HepG2 (cell line): ENCODE data around the gene TPRN. TPM values are rescaled to one million over a fixed set of nuclear protein-coding genes. Genes with fewer than 3 reads are reported as not detected.
A peak's percentile ranks its signal among the peaks of the same experiment; 100 is the strongest.

Experiments used
- CBFB ChIP-seq: sonication (generic); formaldehyde crosslinking; IDR thresholded peaks from 2 replicates; pipeline ENCODE4 v1.4.0; 2020; ENCODE audit warnings: missing genetic modification reagents
- DDIT3 ChIP-seq: sonication (generic); formaldehyde crosslinking; IDR thresholded peaks from 2 replicates; pipeline ENCODE4 v1.4.0; 2020; ENCODE audit warnings: mild to moderate bottlenecking, missing genetic modification reagents
- ERF ChIP-seq: IDR thresholded peaks from 2 replicates; pipeline ENCODE4 v1.6.1; 2018; ENCODE audit warnings: missing biosample characterization, missing genetic modification reagents
- GATA4 ChIP-seq: sonication (generic); IDR thresholded peaks from 2 replicates; pipeline ENCODE4 v1.6.1; 2016; ENCODE audit warnings: antibody characterized with exemption, low read depth, borderline replicate concordance
- HMGXB4 ChIP-seq, 2 experiments: sonication (generic) in 1 of 2; formaldehyde crosslinking in 1 of 2; IDR thresholded peaks; 2 replicates each; pipeline versions ENCODE4 v1.4.0 to v1.6.1; 2018 to 2020; ENCODE audit warnings: missing genetic modification reagents in 2 of 2, borderline replicate concordance in 1 of 2, low read depth in 1 of 2, mild to moderate bottlenecking in 1 of 2, missing biosample characterization in 1 of 2
- HOMEZ ChIP-seq: IDR thresholded peaks from 2 replicates; pipeline ENCODE4 v1.6.1; 2016; ENCODE audit warnings: low read depth
- IKZF1 ChIP-seq: fragments of 450-650 bp; IDR thresholded peaks from 2 replicates; pipeline ENCODE4 v1.7.1; 2016
- ISL2 ChIP-seq: sonication (generic); formaldehyde crosslinking; IDR thresholded peaks from 2 replicates; pipeline ENCODE4 v1.5.0; 2020; ENCODE audit warnings: missing genetic modification reagents
- JDP2 ChIP-seq: sonication (generic); formaldehyde crosslinking; IDR thresholded peaks from 2 replicates; pipeline ENCODE4 v1.8.1; 2022; ENCODE audit warnings: missing genetic modification reagents, borderline replicate concordance
- KDM3A ChIP-seq: IDR thresholded peaks from 2 replicates; pipeline ENCODE4 v1.6.1; 2018; ENCODE audit warnings: low read depth, missing compliant biosample characterization
- MZF1 ChIP-seq: sonication (generic); formaldehyde crosslinking; IDR thresholded peaks from 2 replicates; pipeline ENCODE4 v1.8.1; 2023; ENCODE audit warnings: mild to moderate bottlenecking, missing genetic modification reagents, borderline replicate concordance
- PAWR ChIP-seq: sonication (generic); formaldehyde crosslinking; IDR thresholded peaks from 2 replicates; pipeline ENCODE4 v1.4.0; 2020; ENCODE audit warnings: missing genetic modification reagents, mild to moderate bottlenecking, borderline replicate concordance
- POGK ChIP-seq: sonication (generic); formaldehyde crosslinking; conservative IDR thresholded peaks from 2 replicates; pipeline ENCODE4 v1.8.0; 2022; ENCODE audit warnings: mild to moderate bottlenecking, moderate library complexity, missing genetic modification reagents
- SKI ChIP-seq: fragments of 450-650 bp; IDR thresholded peaks from one replicate; pipeline ENCODE4 v1.6.1; 2018; ENCODE audit warnings: mild to moderate bottlenecking; ENCODE audit not compliant: partially characterized antibody
- ZBTB3 ChIP-seq: sonication (generic); formaldehyde crosslinking; IDR thresholded peaks from 2 replicates; pipeline ENCODE4 v1.4.0; 2020; ENCODE audit warnings: low read depth, mild to moderate bottlenecking, moderate library complexity, missing genetic modification reagents, borderline replicate concordance
- ZFP1 ChIP-seq: IDR thresholded peaks from 2 replicates; pipeline ENCODE4 v1.6.1; 2016
- ZNF232 ChIP-seq: sonication (generic); formaldehyde crosslinking; IDR thresholded peaks from 2 replicates; pipeline ENCODE4 v1.4.0; 2020; ENCODE audit warnings: missing genetic modification reagents, borderline replicate concordance
- ZNF331 ChIP-seq: sonication (generic); formaldehyde crosslinking; IDR thresholded peaks from 2 replicates; pipeline ENCODE4 v1.4.0; 2020; ENCODE audit warnings: missing genetic modification reagents
- ZNF343 ChIP-seq: sonication (generic); formaldehyde crosslinking; IDR thresholded peaks from 2 replicates; pipeline ENCODE4 v1.4.0; 2020; ENCODE audit warnings: mild to moderate bottlenecking, missing genetic modification reagents
- ZNF543 ChIP-seq: sonication (generic); formaldehyde crosslinking; IDR thresholded peaks from 2 replicates; pipeline ENCODE4 v1.4.0; 2020; ENCODE audit warnings: mild to moderate bottlenecking, missing genetic modification reagents
- ZNF570 ChIP-seq: sonication (generic); formaldehyde crosslinking; IDR thresholded peaks from 2 replicates; pipeline ENCODE4 v1.4.0; 2020; ENCODE audit warnings: mild to moderate bottlenecking, missing genetic modification reagents, borderline replicate concordance
- ZNF580 ChIP-seq: IDR thresholded peaks from 2 replicates; pipeline ENCODE4 v1.6.1; 2016; ENCODE audit warnings: low read depth, borderline replicate concordance
- ZNF629 ChIP-seq: sonication (generic); formaldehyde crosslinking; conservative IDR thresholded peaks from 2 replicates; pipeline ENCODE4 v1.5.0; 2020; ENCODE audit warnings: missing genetic modification reagents
- ZNF652 ChIP-seq: IDR thresholded peaks from 2 replicates; pipeline ENCODE4 v1.6.1; 2016; ENCODE audit warnings: low read depth, borderline replicate concordance
- ZNF737 ChIP-seq: sonication (generic); formaldehyde crosslinking; IDR thresholded peaks from 2 replicates; pipeline ENCODE4 v1.5.0; 2020; ENCODE audit warnings: missing genetic modification reagents, mild to moderate bottlenecking, borderline replicate concordance
- polyA plus RNA-seq, 8 experiments: library from polyadenylated mRNA; depleted of rRNA in 3 of 8; stranded (reverse) in 7 of 8; unstranded in 1 of 8; fragments of >200 nt; fragmentation: Illumina TruSeq in 4 of 8; extraction: Trizol in 4 of 8; gene quantifications; 2 replicates each; pipeline versions ENCODE4 v1.2.1 to v1.2.3, GENCODE V29; 2011 to 2016; ENCODE audit warnings: low read depth in 4 of 8, missing spikeins in 1 of 8, mixed read lengths in 1 of 8; ENCODE audit not compliant: insufficient read depth in 1 of 8
- total RNA-seq, 5 experiments: library from RNA; depleted of rRNA; stranded (reverse); fragments of >200 nt; fragmentation: Illumina TruSeq; extraction: Trizol; gene quantifications; 2 replicates each; pipeline ENCODE4 v1.2.3, GENCODE V29; 2016; ENCODE audit warnings: low read depth in 1 of 5

The TPRN gene
- total and polyA plus RNA-seq, 2 of the 13 experiments (the other 11 are each of a cell fraction or from before 2014, with no cell fraction given): 10.1 to 19.2 TPM

- TF ChIP-seq SKI (peak; percentile 93), ZBTB3 (CRISPR knock-in tag) (no peak), ZNF580 (CRISPR knock-in tag) (peak; percentile 83; the same call in 1 of the 2 replicates), ISL2 (peak; percentile 77; the same call in 1 of the 2 replicates), GATA4 (peak; percentile 25; the same call in 1 of the 2 replicates), ZNF232 (CRISPR knock-in tag) (no peak; the same call in 1 of the 2 replicates), HOMEZ (CRISPR knock-in tag) (peak; percentile 23; the same call in 1 of the 2 replicates), ZNF652 (CRISPR knock-in tag) (no peak), IKZF1 (no peak), ERF (peak; percentile 87), DDIT3 (CRISPR knock-in tag) (no peak), ZFP1 (no peak), ZNF570 (CRISPR knock-in tag) (no peak), KDM3A (CRISPR knock-in tag) (peak; percentile 80), ZNF737 (no peak), POGK (CRISPR knock-in tag) (peak; percentile 94), HMGXB4 (CRISPR knock-in tag; IDR thresholded peaks at IDR 0.05; ENCODE audit: borderline replicate concordance in 1 of 2, low read depth in 1 of 2) (peak; percentile 58 to 84; a peak in 3 of 4 replicates), CBFB (CRISPR knock-in tag) (peak; percentile 91), ZNF343 (CRISPR knock-in tag) (no peak), ZNF331 (CRISPR knock-in tag) (peak; percentile 91), ZNF629 (no peak), ZNF543 (CRISPR knock-in tag) (no peak), PAWR (CRISPR knock-in tag) (no peak), MZF1 (CRISPR knock-in tag) (no peak), JDP2 (CRISPR knock-in tag) (no peak)
Measured at GRCh38 chr9:137188490-137189296, 11.8 kb downstream of the TPRN start, which contains the start of the genes ANAPC2 and SSNA1 (continued).
